NCI-H345 treated with DMSO at 0.1 percent for 48 hours (cell line): Measurements from ENCODE around the gene MAP4K3.
"Not testable (repeated sequence)": the region's sequence is repeated elsewhere in the genome, so short reads cannot be mapped to it uniquely, and the experiment has no call there.

Experiments
- DNase-seq: peaks from one replicate; lab custom pipeline; 2025; ENCODE audit not compliant: unreplicated experiment; lab: John Stamatoyannopoulos, UW

Gene MAP4K3

GRCh38 chr2:39375917-39376316 lies 61.2 kb downstream of the MAP4K3 start:
- DNase-seq: no peak

- DNase-seq: no peak
These were observed 63.8 kb downstream of the MAP4K3 start for GRCh38 chr2:39373181-39373802.

GRCh38 chr2:39370101-39370500 lies 67.0 kb downstream of the MAP4K3 start:
- DNase-seq: no peak

GRCh38 chr2:39368846-39369245 lies 68.2 kb downstream of the MAP4K3 start:
- no peak for DNase-seq

GRCh38 chr2:39368376-39368775 lies 68.7 kb downstream of the MAP4K3 start:
- no peak for DNase-seq

- DNase-seq: no peak
These were observed 74.5 kb downstream of the MAP4K3 start for GRCh38 chr2:39362595-39362994.

GRCh38 chr2:39361511-39361910 lies 75.6 kb downstream of the MAP4K3 start:
- no peak for DNase-seq

GRCh38 chr2:39360342-39360741 lies 76.7 kb downstream of the MAP4K3 start:
- DNase-seq: not testable (repeated sequence)

GRCh38 chr2:39359453-39360038 lies 77.5 kb downstream of the MAP4K3 start:
- DNase-seq: no peak

GRCh38 chr2:39356922-39357639 lies 80.0 kb downstream of the MAP4K3 start:
- DNase-seq: no peak

- no peak for DNase-seq
These were observed 86.4 kb downstream of the MAP4K3 start for GRCh38 chr2:39350658-39351057.

- DNase-seq: no peak
These were observed 98.6 kb downstream of the MAP4K3 start for GRCh38 chr2:39338502-39338901.

- no peak for DNase-seq
These were observed 101.2 kb downstream of the MAP4K3 start for GRCh38 chr2:39335930-39336329.

- DNase-seq: no peak
These were observed 102.1 kb downstream of the MAP4K3 start for GRCh38 chr2:39334978-39335377.

- no peak for DNase-seq
These were observed 102.6 kb downstream of the MAP4K3 start for GRCh38 chr2:39334529-39334928.

GRCh38 chr2:39326644-39327043 lies 110.4 kb downstream of the MAP4K3 start:
- no peak for DNase-seq

- no peak for DNase-seq
These were observed 111.1 kb downstream of the MAP4K3 start for GRCh38 chr2:39325966-39326365.

- DNase-seq: not testable (repeated sequence)
These were observed 115.7 kb downstream of the MAP4K3 start for GRCh38 chr2:39321056-39322035.

GRCh38 chr2:39320162-39320561 lies 116.9 kb downstream of the MAP4K3 start:
- DNase-seq: no peak

GRCh38 chr2:39313575-39313974 lies 123.5 kb downstream of the MAP4K3 start:
- no peak for DNase-seq

GRCh38 chr2:39311469-39311868 lies 125.6 kb downstream of the MAP4K3 start:
- DNase-seq: no peak
